Esophagus muscularis mucosa (tissue), 4 donors: ENCODE data around the gene PHF2. TPM values are rescaled to one million over a fixed set of nuclear protein-coding genes. Genes with fewer than 3 reads are reported as not detected.

Source experiments
- DNase-seq: peaks from one replicate; pipeline ENCODE4 v3.0.0-alpha.2; 2017; ENCODE audit errors: extremely low spot score
- H3K27ac ChIP-seq, 4 donors: fragments of 200-600 bp; sonication (generic); replicated peaks in 1 of 4; 1 replicate in 3 of 4; 2 replicates in 1 of 4; pipeline ENCODE4 v1.5.1; 2016 to 2019; ENCODE audit warnings: mild to moderate bottlenecking in 1 of 4
- H3K27me3 ChIP-seq, 4 donors: fragments of 200-600 bp; sonication (generic); one replicate each; pipeline versions ENCODE4 v1.5.1 to v1.6.0; 2016 to 2019
- H3K36me3 ChIP-seq, 4 donors: fragments of 200-600 bp; sonication (generic); one replicate each; pipeline ENCODE4 v1.5.1; 2016 to 2019
- H3K4me1 ChIP-seq, 4 donors: fragments of 200-600 bp; sonication (generic); one replicate each; pipeline ENCODE4 v1.5.1; 2016 to 2019
- H3K4me3 ChIP-seq, 4 donors: fragments of 200-600 bp; sonication (generic); 1 replicate in 2 of 4; 2 replicates in 2 of 4; pipeline ENCODE4 v1.5.1; 2016 to 2019; ENCODE audit warnings: mild to moderate bottlenecking in 4 of 4, moderate library complexity in 1 of 4
- H3K9me3 ChIP-seq, 4 donors: fragments of 200-600 bp; sonication (generic); 1 replicate in 3 of 4; 2 replicates in 1 of 4; pipeline ENCODE4 v1.5.1; 2016 to 2019
- EP300 ChIP-seq: sonication (generic); formaldehyde crosslinking; IDR thresholded peaks from one replicate; pipeline ENCODE4 v1.6.1; 2017; ENCODE audit warnings: antibody characterized with exemption
- POLR2A ChIP-seq: fragments of 450-650 bp; IDR thresholded peaks from one replicate; pipeline ENCODE4 v1.6.1; 2017; ENCODE audit warnings: antibody characterized with exemption, moderate library complexity, mild to moderate bottlenecking, low read depth
- POLR2AphosphoS5 ChIP-seq, 2 donors: sonication (generic); formaldehyde crosslinking; IDR thresholded peaks; one replicate each; pipeline ENCODE4 v1.6.1; 2017; ENCODE audit warnings: antibody characterized with exemption in 2 of 2
- WGBS: methylation state at CpG from one replicate; pipeline ENCODE4 v1.1.5; 2018; 5-methylcytosine and 5-hydroxymethylcytosine counted together
- intact Hi-C: fragments of 100-400 bp; cut with DNase I; formaldehyde crosslinking; loops from one replicate; pipeline ENCODE4 v1.15.1; 2023
- total RNA-seq, 4 donors: library from RNA; depleted of rRNA; stranded (reverse); fragments of >200 nt; gene quantifications; one replicate each; pipeline versions ENCODE4 v1.1.0 to v1.2.1, GENCODE V29; 2016
- TF ChIP-seq, protein P1 (sequence below), 3 experiments: fragments of 200-600 bp in 2 of 3; fragments of 450-650 bp in 1 of 3; sonication (generic) in 2 of 3; IDR thresholded peaks; one replicate each; pipeline ENCODE4 v1.5.1; 2017 to 2019; ENCODE audit warnings: antibody characterized with exemption in 3 of 3, mild to moderate bottlenecking in 2 of 3, moderate library complexity in 1 of 3

Gene PHF2
- total RNA-seq, 4 donors from 2014 or later, result 35.7 to 53.5 (median 43.2) TPM

DNA sequence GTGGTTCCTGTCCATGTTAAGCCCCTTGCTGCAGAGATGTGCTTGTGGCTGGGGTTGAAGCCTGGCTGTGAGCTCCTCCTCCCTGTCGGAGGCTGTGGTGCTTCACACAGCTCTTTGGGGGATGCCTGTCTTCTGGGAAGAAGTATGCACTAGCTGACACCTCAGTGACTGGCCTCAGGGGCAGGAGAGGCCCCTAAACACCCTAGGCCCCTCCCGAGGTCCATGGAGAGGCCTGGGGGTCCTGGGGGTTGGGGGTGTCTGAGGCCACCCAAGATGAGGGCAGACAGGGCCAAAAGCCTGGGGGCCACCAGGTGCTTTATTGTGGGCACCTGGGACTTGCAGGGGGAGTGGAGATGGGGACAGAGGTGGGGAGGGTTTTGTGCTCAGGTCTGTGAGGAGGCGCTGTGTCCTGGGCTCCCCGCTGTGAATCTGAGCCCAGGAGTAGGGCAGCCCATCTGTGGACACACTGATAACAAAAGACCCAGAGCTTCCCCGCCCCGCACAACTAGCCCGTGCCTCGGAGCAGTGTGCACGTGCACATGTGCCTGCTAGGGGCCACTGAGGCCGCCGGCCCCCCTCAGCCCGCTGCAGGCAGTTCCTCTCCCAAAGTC lies 92.0 kb downstream of the PHF2 start:
- TF ChIP-seq EP300, result no peak
- TF ChIP-seq POLR2A, result no peak
- no peak for TF ChIP-seq POLR2AphosphoS5 (IDR thresholded peaks at IDR 0.05)
- TF ChIP-seq, protein P1, sequence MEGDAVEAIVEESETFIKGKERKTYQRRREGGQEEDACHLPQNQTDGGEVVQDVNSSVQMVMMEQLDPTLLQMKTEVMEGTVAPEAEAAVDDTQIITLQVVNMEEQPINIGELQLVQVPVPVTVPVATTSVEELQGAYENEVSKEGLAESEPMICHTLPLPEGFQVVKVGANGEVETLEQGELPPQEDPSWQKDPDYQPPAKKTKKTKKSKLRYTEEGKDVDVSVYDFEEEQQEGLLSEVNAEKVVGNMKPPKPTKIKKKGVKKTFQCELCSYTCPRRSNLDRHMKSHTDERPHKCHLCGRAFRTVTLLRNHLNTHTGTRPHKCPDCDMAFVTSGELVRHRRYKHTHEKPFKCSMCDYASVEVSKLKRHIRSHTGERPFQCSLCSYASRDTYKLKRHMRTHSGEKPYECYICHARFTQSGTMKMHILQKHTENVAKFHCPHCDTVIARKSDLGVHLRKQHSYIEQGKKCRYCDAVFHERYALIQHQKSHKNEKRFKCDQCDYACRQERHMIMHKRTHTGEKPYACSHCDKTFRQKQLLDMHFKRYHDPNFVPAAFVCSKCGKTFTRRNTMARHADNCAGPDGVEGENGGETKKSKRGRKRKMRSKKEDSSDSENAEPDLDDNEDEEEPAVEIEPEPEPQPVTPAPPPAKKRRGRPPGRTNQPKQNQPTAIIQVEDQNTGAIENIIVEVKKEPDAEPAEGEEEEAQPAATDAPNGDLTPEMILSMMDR (IDR thresholded peaks at IDR 0.05), result no peak
- Histone ChIP-seq H3K9me3 (no peaks in the 10 kb centered on the region), H3K27me3 (no peaks in the 10 kb centered on the region), H3K4me3 (no peak overlapping the region), H3K4me1 (no peaks in the 10 kb centered on the region), H3K36me3 (peaks cover 15 to 60% (median 52%) of the 10 kb centered on the region in 4 donors), H3K27ac (no peak overlapping the region)
- intact Hi-C loops, result no loop called here
- no peak for DNase-seq
- WGBS, result 79% methylated on average over 12 of the region's 12 CpGs

DNA sequence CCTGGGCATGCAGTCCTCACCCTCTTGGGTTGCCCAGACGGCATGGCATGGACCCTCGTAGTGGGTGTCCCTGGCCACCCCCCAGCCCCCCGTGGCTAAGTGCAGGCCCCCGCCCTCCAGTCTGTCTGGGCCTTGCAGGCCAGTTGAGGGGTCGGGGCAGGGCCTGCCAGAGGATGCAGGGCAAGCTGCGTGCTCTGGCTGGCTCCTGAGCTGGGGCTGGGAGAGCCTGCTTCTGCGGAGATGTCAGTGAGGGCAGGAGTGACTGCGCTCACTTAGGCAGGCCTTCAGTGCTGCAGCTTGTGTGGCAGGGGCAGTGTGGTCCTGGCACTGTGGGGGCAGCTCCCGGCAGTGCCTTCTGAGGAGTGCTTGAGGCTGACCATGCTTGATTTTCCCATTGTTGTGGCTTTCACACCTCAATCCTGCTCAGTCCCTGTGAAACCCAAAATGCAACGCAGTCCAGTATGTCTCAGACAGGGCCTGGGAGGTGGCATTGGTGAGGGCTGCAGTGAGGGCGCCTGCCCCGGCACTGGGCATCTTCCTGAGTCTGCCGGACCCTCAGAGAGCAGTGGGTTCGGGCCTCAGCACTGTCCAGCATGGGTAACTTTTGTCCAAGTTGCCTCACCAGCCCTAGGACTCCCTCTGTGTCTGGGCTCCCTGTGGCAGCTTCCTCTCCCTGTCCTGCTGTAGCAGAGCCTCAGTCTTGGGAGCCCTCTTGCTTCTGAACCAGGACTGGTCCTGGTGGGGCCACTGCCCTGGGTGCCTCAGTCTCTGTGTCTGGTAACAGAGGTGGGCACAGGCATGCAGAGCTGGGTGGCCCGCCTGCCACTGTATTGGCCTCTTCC lies 93.0 kb downstream of the PHF2 start:
- no peaks in the 10 kb centered on the region for H3K27me3 ChIP-seq
- H3K4me3 ChIP-seq, result no peak overlapping the region
- TF ChIP-seq POLR2A (no peak), POLR2AphosphoS5 (IDR thresholded peaks at IDR 0.05) (no peak), EP300 (no peak)
- TF ChIP-seq, protein P1 (IDR thresholded peaks at IDR 0.05), result no peak
- WGBS, result 90% methylated on average over 6 of the region's 15 CpGs
- no peaks in the 10 kb centered on the region for H3K4me1 ChIP-seq
- no peak for DNase-seq
- no peaks in the 10 kb centered on the region for H3K9me3 ChIP-seq
- H3K27ac ChIP-seq, result no peak overlapping the region
- H3K36me3 ChIP-seq, result peaks cover 18 to 60% (median 52%) of the 10 kb centered on the region in 4 donors
- intact Hi-C loops, result no loop called here

DNA sequence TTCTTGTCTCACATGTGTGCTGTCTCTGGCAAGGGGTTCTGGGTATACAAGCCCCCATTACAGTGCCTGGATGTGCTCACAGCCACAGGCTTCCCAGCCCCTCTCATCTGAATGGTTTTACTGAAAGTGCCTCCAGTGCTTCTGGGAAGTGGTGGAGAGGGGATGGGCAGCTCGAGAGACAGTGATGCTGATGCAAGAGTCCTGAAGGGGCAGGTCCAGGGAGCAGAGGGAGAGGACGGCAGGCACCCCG lies 93.5 kb downstream of the PHF2 start:
- H3K27me3 ChIP-seq, result no peaks in the 10 kb centered on the region
- DNase-seq, result no peak
- no peaks in the 10 kb centered on the region for H3K4me1 ChIP-seq
- H3K36me3 ChIP-seq, result peaks cover 23 to 60% (median 52%) of the 10 kb centered on the region in 4 donors
- H3K27ac ChIP-seq, result no peak overlapping the region
- H3K4me3 ChIP-seq, result no peak overlapping the region
- intact Hi-C loops, result no loop called here
- TF ChIP-seq, protein P1 (IDR thresholded peaks at IDR 0.05), result no peak
- no peak for TF ChIP-seq POLR2AphosphoS5 (IDR thresholded peaks at IDR 0.05)
- no peak for TF ChIP-seq POLR2A
- TF ChIP-seq EP300, result no peak
- WGBS, result 57% methylated on average over 3 of the region's 3 CpGs
- H3K9me3 ChIP-seq, result no peaks in the 10 kb centered on the region

DNA sequence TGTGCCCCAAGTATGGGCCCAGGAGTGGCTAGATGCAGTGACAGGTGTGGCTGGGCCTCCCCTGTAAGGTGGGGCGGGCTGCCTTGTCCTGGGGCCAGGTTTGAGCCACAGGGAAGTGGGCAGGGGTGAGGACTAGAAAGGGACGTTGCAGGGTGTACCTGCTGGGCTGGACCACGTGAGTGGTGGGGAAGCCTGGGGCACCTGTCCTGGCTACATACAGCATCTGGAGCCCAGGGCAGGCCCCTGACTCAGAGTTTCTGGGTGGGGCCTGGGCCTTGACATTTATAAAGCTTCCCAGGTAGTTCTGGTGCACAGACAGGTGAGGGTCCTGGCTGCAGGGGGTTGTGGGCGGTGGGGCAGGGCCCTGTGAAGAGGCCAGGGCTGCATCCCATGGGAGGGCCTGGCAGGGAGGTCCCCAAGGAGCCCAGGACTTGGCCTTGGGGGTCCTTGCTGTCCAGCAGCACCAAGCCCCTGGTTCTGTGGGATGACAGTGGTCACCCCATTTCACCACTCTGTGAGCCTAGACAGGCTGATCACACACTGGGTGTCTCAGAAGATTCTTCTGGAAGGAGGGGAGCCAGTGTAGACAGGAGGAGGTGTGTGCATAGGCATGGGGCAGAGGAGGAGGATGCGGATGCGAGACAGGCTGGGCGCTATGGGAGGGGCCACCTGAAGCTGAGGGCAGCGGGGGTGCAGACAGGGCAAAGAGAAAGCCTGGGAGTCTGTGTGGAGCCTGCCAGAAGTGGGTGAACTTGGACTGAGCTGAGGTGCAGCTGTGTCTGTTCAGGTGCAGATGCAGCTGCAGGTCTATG lies 94.0 kb downstream of the PHF2 start:
- DNase-seq, result no peak
- Histone ChIP-seq H3K4me1 (no peaks in the 10 kb centered on the region), H3K27me3 (no peaks in the 10 kb centered on the region), H3K9me3 (no peaks in the 10 kb centered on the region), H3K4me3 (no peak overlapping the region), H3K36me3 (peaks cover 29 to 60% (median 52%) of the 10 kb centered on the region in 4 donors), H3K27ac (no peak overlapping the region)
- 86% methylated on average over 7 of the region's 8 CpGs for WGBS
- no peak for TF ChIP-seq EP300
- TF ChIP-seq, protein P1 (IDR thresholded peaks at IDR 0.05), result no peak
- no peak for TF ChIP-seq POLR2A
- TF ChIP-seq POLR2AphosphoS5 (IDR thresholded peaks at IDR 0.05), result no peak
- intact Hi-C loops, result no loop called here
